A673 (cell line): ENCODE measurements around the gene EXOC6B. TPM values are rescaled to one million over a fixed set of nuclear protein-coding genes. Genes with fewer than 3 reads are reported as not detected.

ENCODE experiments used
- BruUV-seq: library from RNA; stranded (reverse); fragments of 400-500 nt; replicated peaks from 2 replicates; lab custom pipeline; 2021; lab: Mats Ljungman, UMichigan
- CTCF ChIA-PET: fragments of 300-600 bp; sonication (Branson Sonifier 250); formaldehyde crosslinking; loops from one replicate; lab custom pipeline; 2022; ENCODE audit warnings: antibody characterized with exemption; lab: Charles Lee
- POLR2A ChIA-PET: fragments of 300-600 bp; sonication (Branson Sonifier 250); formaldehyde crosslinking; loops from one replicate; lab custom pipeline; 2022; ENCODE audit warnings: antibody characterized with exemption; ENCODE audit not compliant: low non-redundant PET; lab: Charles Lee
- DNase-seq: peaks from one replicate; pipeline ENCODE4 v3.0.0-alpha.2; 2015; ENCODE audit warnings: low spot score
- H3K27ac ChIP-seq: fragments of 200-600 bp; sonication (generic); 2 replicates; pipeline ENCODE4 v1.5.1; 2016; ENCODE audit warnings: mixed run types, low read depth, mild to moderate bottlenecking, mixed read lengths, antibody characterized with exemption, low read length; ENCODE audit not compliant: poor library complexity, severe bottlenecking
- H3K27me3 ChIP-seq: fragments of 200-600 bp; sonication (generic); replicated peaks from 2 replicates; pipeline ENCODE4 v1.6.1; 2017; ENCODE audit warnings: mixed run types, low read depth, mild to moderate bottlenecking, mixed read lengths, antibody characterized with exemption, low read length; ENCODE audit not compliant: insufficient read depth, poor library complexity
- H3K36me3 ChIP-seq: fragments of 200-600 bp; sonication (generic); 2 replicates; pipeline ENCODE4 v1.6.1; 2016; ENCODE audit warnings: mixed run types, mild to moderate bottlenecking, mixed read lengths, antibody characterized with exemption, low read length; ENCODE audit not compliant: insufficient read depth, poor library complexity, severe bottlenecking
- H3K4me1 ChIP-seq: fragments of 200-600 bp; sonication (generic); 2 replicates; pipeline ENCODE4 v1.6.1; 2017; ENCODE audit warnings: mixed run types, mild to moderate bottlenecking, mixed read lengths, antibody characterized with exemption, low read length; ENCODE audit not compliant: insufficient read depth, poor library complexity, severe bottlenecking
- H3K4me3 ChIP-seq: fragments of 200-600 bp; sonication (generic); 2 replicates; pipeline ENCODE4 v1.5.1; 2016; ENCODE audit warnings: low read depth, mixed run types, mild to moderate bottlenecking, mixed read lengths, low read length; ENCODE audit not compliant: poor library complexity, severe bottlenecking
- H3K9me3 ChIP-seq: fragments of 200-600 bp; sonication (generic); 2 replicates; pipeline ENCODE4 v1.6.1; 2016; ENCODE audit warnings: mixed run types, low read depth, mild to moderate bottlenecking, mixed read lengths, antibody characterized with exemption, low read length; ENCODE audit not compliant: poor library complexity, severe bottlenecking
- CTCF ChIP-seq: fragments of 300-800, 200-600 bp; sonication (generic); conservative IDR thresholded peaks from 2 replicates; pipeline ENCODE4 v1.5.1; 2017; ENCODE audit warnings: low read depth, mild to moderate bottlenecking, antibody characterized with exemption, low read length, moderate library complexity, mixed read lengths
- EZH2 ChIP-seq: fragments of 200-600 bp; sonication (generic); IDR thresholded peaks from 2 replicates; pipeline ENCODE4 v1.6.1; 2017; ENCODE audit warnings: borderline replicate concordance, low read depth, mild to moderate bottlenecking, mixed read lengths, antibody characterized with exemption, low read length; ENCODE audit not compliant: poor library complexity, severe bottlenecking
- intact Hi-C: fragments of 100-400 bp; cut with micrococcal nuclease; formaldehyde crosslinking; loops from one replicate; pipeline ENCODE4 v1.10.0; 2022; ENCODE audit not compliant: unreplicated experiment
- total RNA-seq: library from RNA; stranded (reverse); gene quantifications from 2 replicates; pipeline ENCODE4 v1.2.3, GENCODE V29; 2021

The EXOC6B gene
- total RNA-seq, 1 experiment from 2014 or later: 138 TPM

GRCh38 chr2:72275084-72275483, 550.7 kb downstream of the EXOC6B start:
- Histone ChIP-seq H3K4me1 (peaks cover 86% of the 10 kb centered on the region), H3K36me3 (no peaks in the 10 kb centered on the region), H3K27me3 (no peaks in the 10 kb centered on the region), H3K4me3 (no peak overlapping the region), H3K27ac (no peak overlapping the region), H3K9me3 (no peaks in the 10 kb centered on the region)
- no peak for DNase-seq
- TF ChIP-seq EZH2 (no peak), CTCF (no peak)
- ChIA-PET POLR2A (no interaction called here), CTCF (no interaction called here)
- intact Hi-C loops: no loop called here
- no TSS peak for BruUV-seq

- CTCF ChIA-PET: no interaction called here
- BruUV-seq: no TSS peak
Measured at GRCh38 chr2:72274380-72274797, 551.4 kb downstream of the EXOC6B start.

GRCh38 chr2:72273384-72273783, 552.4 kb downstream of the EXOC6B start:
- Histone ChIP-seq H3K4me1 (peaks cover 77% of the 10 kb centered on the region), H3K27ac (peak overlapping the region; percentile 17), H3K9me3 (no peaks in the 10 kb centered on the region), H3K4me3 (no peak overlapping the region), H3K27me3 (no peaks in the 10 kb centered on the region), H3K36me3 (no peaks in the 10 kb centered on the region)
- CTCF ChIA-PET: no interaction called here
- TF ChIP-seq EZH2 (no peak), CTCF (no peak)
- DNase-seq: no peak
- no TSS peak for BruUV-seq
- POLR2A ChIA-PET: no interaction called here
- intact Hi-C loops: no loop called here

More at GRCh38 chr2:72274380-72274797, 551.4 kb downstream of the EXOC6B start:
- TF ChIP-seq EZH2 (no peak), CTCF (no peak)
- Histone ChIP-seq H3K36me3 (no peaks in the 10 kb centered on the region), H3K27me3 (no peaks in the 10 kb centered on the region), H3K4me1 (peaks cover 86% of the 10 kb centered on the region), H3K4me3 (no peak overlapping the region), H3K9me3 (no peaks in the 10 kb centered on the region), H3K27ac (no peak overlapping the region)
- intact Hi-C loops: no loop called here
- no peak for DNase-seq
- POLR2A ChIA-PET: no interaction called here
